ENCODE results near the gene STN1.

DNA sequence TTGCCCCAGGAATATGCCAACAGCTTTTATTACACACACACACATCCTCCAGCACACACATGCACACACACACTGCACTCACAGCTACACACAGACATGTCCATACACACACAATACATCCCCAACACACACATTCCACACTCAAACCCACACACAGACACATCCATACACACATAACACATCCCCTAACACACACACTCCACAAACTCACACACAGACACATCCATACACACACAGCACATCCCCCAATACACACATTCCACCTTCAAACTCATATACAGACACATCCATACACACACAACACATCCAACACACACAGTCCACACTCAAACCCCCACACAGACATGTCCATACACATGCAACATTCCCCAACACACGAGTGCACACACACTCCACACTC, 81.7 kb downstream of the STN1 start:
- TF ChIP-seq, protein P1, sequence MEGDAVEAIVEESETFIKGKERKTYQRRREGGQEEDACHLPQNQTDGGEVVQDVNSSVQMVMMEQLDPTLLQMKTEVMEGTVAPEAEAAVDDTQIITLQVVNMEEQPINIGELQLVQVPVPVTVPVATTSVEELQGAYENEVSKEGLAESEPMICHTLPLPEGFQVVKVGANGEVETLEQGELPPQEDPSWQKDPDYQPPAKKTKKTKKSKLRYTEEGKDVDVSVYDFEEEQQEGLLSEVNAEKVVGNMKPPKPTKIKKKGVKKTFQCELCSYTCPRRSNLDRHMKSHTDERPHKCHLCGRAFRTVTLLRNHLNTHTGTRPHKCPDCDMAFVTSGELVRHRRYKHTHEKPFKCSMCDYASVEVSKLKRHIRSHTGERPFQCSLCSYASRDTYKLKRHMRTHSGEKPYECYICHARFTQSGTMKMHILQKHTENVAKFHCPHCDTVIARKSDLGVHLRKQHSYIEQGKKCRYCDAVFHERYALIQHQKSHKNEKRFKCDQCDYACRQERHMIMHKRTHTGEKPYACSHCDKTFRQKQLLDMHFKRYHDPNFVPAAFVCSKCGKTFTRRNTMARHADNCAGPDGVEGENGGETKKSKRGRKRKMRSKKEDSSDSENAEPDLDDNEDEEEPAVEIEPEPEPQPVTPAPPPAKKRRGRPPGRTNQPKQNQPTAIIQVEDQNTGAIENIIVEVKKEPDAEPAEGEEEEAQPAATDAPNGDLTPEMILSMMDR (conservative IDR thresholded peaks at IDR 0.05 in 1 of 2, IDR thresholded peaks at IDR 0.05 in 1 of 2; ENCODE audit: extremely low read depth in 1 of 2, insufficient read depth in 1 of 2, low read depth in 1 of 2, low read length in 2 of 2) = no peak
- TF ChIP-seq EZH2 (IDR thresholded peaks at IDR 0.05; ENCODE audit: borderline replicate concordance, low read length) = no peak
